ENCODE data around the gene CHST2. TPM values are rescaled to one million over a fixed set of nuclear protein-coding genes. Genes with fewer than 3 reads are reported as not detected.

Gene CHST2
- total and polyA plus RNA-seq, 4 donors = 4.1 to 53.3 (median 18.4) TPM

GRCh38 chr3:143158014-143158988 lies 38.7 kb downstream of the CHST2 start:
- peaks cover 0 to 5% (median 2%) of the 10 kb centered on the region in 5 donors for H3K4me1 ChIP-seq (ENCODE audit: control insufficient read depth in 5 of 5, insufficient read depth in 5 of 5, low read length in 5 of 5)
- no peaks in the 10 kb centered on the region for H3K27me3 ChIP-seq (ENCODE audit: control insufficient read depth in 3 of 3, insufficient read depth in 3 of 3, low read length in 2 of 3)
- no peaks in the 10 kb centered on the region for H3K36me3 ChIP-seq (ENCODE audit: control insufficient read depth in 4 of 4, insufficient read depth in 4 of 4, low read length in 4 of 4)
- no peak overlapping the region for H3K27ac ChIP-seq (ENCODE audit: low read depth in 1 of 2, low read length in 1 of 2)
- ATAC-seq (ENCODE audit: insufficient read depth, low FRiP score) (no peak), DNase-seq (no peak)
- H3K9ac ChIP-seq (ENCODE audit: insufficient read depth in 1 of 2, low read length in 2 of 2) = no peak overlapping the region
- WGBS, 2 donors = 43 to 50% methylated on average over 2 of the region's 2 CpGs
- H3K4me3 ChIP-seq = no peak overlapping the region
- H3K9me3 ChIP-seq (ENCODE audit: control insufficient read depth in 4 of 4, insufficient read depth in 3 of 4, low read length in 3 of 4) = no peaks in the 10 kb centered on the region
- no peak for TF ChIP-seq CTCF (IDR thresholded peaks at IDR 0.05; ENCODE audit: control extremely low read depth, extremely low read depth)

GRCh38 chr3:143160437-143160836 lies 40.9 kb downstream of the CHST2 start:
- WGBS, 2 donors = 79 to 85% methylated on average over 11 of the region's 11 CpGs
- no peak for ATAC-seq (ENCODE audit: insufficient read depth, low FRiP score)

GRCh38 chr3:143163562-143164100 lies 44.1 kb downstream of the CHST2 start:
- Histone ChIP-seq H3K27me3 (ENCODE audit: control insufficient read depth in 3 of 3, insufficient read depth in 3 of 3, low read length in 2 of 3) (no peaks in the 10 kb centered on the region), H3K9me3 (ENCODE audit: control insufficient read depth in 4 of 4, insufficient read depth in 3 of 4, low read length in 3 of 4) (no peaks in the 10 kb centered on the region), H3K27ac (ENCODE audit: low read depth in 1 of 2, low read length in 1 of 2) (no peak overlapping the region), H3K9ac (ENCODE audit: insufficient read depth in 1 of 2, low read length in 2 of 2) (peak overlapping the region in 1 of 2 donors; percentile 46), H3K4me3 (no peak overlapping the region), H3K36me3 (ENCODE audit: control insufficient read depth in 4 of 4, insufficient read depth in 4 of 4, low read length in 4 of 4) (no peaks in the 10 kb centered on the region), H3K4me1 (ENCODE audit: control insufficient read depth in 5 of 5, insufficient read depth in 5 of 5, low read length in 5 of 5) (peaks cover 0 to 30% (median 20%) of the 10 kb centered on the region in 5 donors)
- WGBS, 2 donors = 43 to 59% methylated on average over 3 of the region's 3 CpGs
- DNase-seq (peak in 2 of 3 donors; percentile 65 to 78), ATAC-seq (ENCODE audit: insufficient read depth, low FRiP score) (no peak)
- TF ChIP-seq CTCF (IDR thresholded peaks at IDR 0.05; ENCODE audit: control extremely low read depth, extremely low read depth) = no peak

More at GRCh38 chr3:143160437-143160836, 40.9 kb downstream of the CHST2 start:
- TF ChIP-seq CTCF (IDR thresholded peaks at IDR 0.05; ENCODE audit: control extremely low read depth, extremely low read depth) = no peak
- DNase-seq = no peak
- Histone ChIP-seq H3K4me1 (ENCODE audit: control insufficient read depth in 5 of 5, insufficient read depth in 5 of 5, low read length in 5 of 5) (peaks cover 0 to 24% (median 20%) of the 10 kb centered on the region in 5 donors), H3K9me3 (ENCODE audit: control insufficient read depth in 4 of 4, insufficient read depth in 3 of 4, low read length in 3 of 4) (no peaks in the 10 kb centered on the region), H3K4me3 (no peak overlapping the region), H3K27ac (ENCODE audit: low read depth in 1 of 2, low read length in 1 of 2) (no peak overlapping the region), H3K9ac (ENCODE audit: insufficient read depth in 1 of 2, low read length in 2 of 2) (no peak overlapping the region), H3K36me3 (ENCODE audit: control insufficient read depth in 4 of 4, insufficient read depth in 4 of 4, low read length in 4 of 4) (no peaks in the 10 kb centered on the region), H3K27me3 (ENCODE audit: control insufficient read depth in 3 of 3, insufficient read depth in 3 of 3, low read length in 2 of 3) (no peaks in the 10 kb centered on the region)
